NCI-H1694 treated with DMSO at 0.1 percent for 48 hours (cell line): ENCODE measurements around the gene S1PR4.
"Not testable (repeated sequence)": the region's sequence is repeated elsewhere in the genome, so short reads cannot be mapped to it uniquely, and the experiment has no call there.

Source experiments
- DNase-seq: peaks from one replicate; lab custom pipeline; 2025; lab: John Stamatoyannopoulos, UW

Gene S1PR4

GRCh38 chr19:3153286-3154230 lies 25.0 kb upstream of the S1PR4 start:
- DNase-seq: no peak

GRCh38 chr19:3154447-3154846 lies 24.1 kb upstream of the S1PR4 start:
- DNase-seq: not testable (repeated sequence)

- DNase-seq: peak; percentile 30
Observed at GRCh38 chr19:3154957-3155736, 23.4 kb upstream of the S1PR4 start.

GRCh38 chr19:3157096-3157845 lies 21.3 kb upstream of the S1PR4 start:
- DNase-seq: no peak

- DNase-seq: no peak
Observed at GRCh38 chr19:3159565-3159964, 19.0 kb upstream of the S1PR4 start.

GRCh38 chr19:3160219-3160618 lies 18.4 kb upstream of the S1PR4 start:
- DNase-seq: no peak

- no peak for DNase-seq
Observed at GRCh38 chr19:3161453-3161852, 17.1 kb upstream of the S1PR4 start.

GRCh38 chr19:3162418-3163229 lies 15.9 kb upstream of the S1PR4 start:
- no peak for DNase-seq

- peak; percentile 67 for DNase-seq
Observed at GRCh38 chr19:3163230-3163886, 15.2 kb upstream of the S1PR4 start.

- DNase-seq: no peak
Observed at GRCh38 chr19:3163943-3164342, 14.6 kb upstream of the S1PR4 start.

GRCh38 chr19:3167533-3168272 lies 10.9 kb upstream of the S1PR4 start:
- no peak for DNase-seq

- no peak for DNase-seq
Observed at GRCh38 chr19:3171894-3172672, 6.5 kb upstream of the S1PR4 start.

- DNase-seq: not testable (repeated sequence)
Observed at GRCh38 chr19:3172673-3173000, 5.9 kb upstream of the S1PR4 start.

- DNase-seq: no peak
Observed at GRCh38 chr19:3175781-3176714, 2.5 kb upstream of the S1PR4 start.

GRCh38 chr19:3176715-3177501 lies 1.7 kb upstream of the S1PR4 start:
- no peak for DNase-seq

GRCh38 chr19:3178973-3179738 lies 587 bp downstream of the S1PR4 start:
- no peak for DNase-seq
